Stomach (tissue), 4 donors: ENCODE results near the gene FSD1.

Source experiments
- EP300 ChIP-seq: sonication (generic); formaldehyde crosslinking; IDR thresholded peaks from one replicate; pipeline ENCODE4 v1.6.1; 2017; ENCODE audit warnings: antibody characterized with exemption
- POLR2AphosphoS5 ChIP-seq, 3 donors: sonication (generic); formaldehyde crosslinking; IDR thresholded peaks; one replicate each; pipeline ENCODE4 v1.6.1; 2016; ENCODE audit warnings: antibody characterized with exemption in 3 of 3
- TF ChIP-seq, protein P1 (sequence below), 7 experiments: fragments of 450-650 bp in 4 of 7; fragments of 200-600 bp in 3 of 7; sonication (generic) in 3 of 7; IDR thresholded peaks; one replicate each; pipeline ENCODE4 v1.5.1; 2016 to 2019; ENCODE audit warnings: antibody characterized with exemption in 7 of 7, control low read depth in 2 of 7, mild to moderate bottlenecking in 1 of 7

DNA sequence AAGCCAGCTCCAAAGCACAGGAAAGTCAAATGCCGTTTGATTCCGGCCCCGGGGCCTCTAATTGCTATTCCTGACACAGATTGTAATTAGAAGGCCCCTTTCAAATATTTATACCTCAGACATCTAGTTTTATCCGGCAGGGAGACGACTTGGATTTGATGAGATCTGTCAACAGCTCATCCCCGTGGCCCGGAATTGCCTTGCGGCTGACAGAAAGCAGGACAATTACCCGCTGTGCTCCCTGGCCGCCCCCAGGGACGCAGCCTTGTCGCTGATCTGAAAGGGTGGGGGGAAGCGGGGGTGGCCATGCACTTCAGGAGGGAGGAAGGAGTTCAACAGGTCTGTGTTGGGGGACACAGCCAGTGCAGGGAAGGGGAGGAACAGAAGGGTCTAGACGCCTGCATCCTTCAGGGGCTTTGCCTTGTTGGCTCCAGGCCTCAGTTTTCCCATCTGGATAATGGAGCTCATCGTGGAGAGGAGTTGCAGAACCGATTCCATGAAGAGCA lies 27.2 kb upstream of the FSD1 start:
- TF ChIP-seq POLR2AphosphoS5 (IDR thresholded peaks at IDR 0.05) (no peak), EP300 (no peak)
- TF ChIP-seq, protein P1, sequence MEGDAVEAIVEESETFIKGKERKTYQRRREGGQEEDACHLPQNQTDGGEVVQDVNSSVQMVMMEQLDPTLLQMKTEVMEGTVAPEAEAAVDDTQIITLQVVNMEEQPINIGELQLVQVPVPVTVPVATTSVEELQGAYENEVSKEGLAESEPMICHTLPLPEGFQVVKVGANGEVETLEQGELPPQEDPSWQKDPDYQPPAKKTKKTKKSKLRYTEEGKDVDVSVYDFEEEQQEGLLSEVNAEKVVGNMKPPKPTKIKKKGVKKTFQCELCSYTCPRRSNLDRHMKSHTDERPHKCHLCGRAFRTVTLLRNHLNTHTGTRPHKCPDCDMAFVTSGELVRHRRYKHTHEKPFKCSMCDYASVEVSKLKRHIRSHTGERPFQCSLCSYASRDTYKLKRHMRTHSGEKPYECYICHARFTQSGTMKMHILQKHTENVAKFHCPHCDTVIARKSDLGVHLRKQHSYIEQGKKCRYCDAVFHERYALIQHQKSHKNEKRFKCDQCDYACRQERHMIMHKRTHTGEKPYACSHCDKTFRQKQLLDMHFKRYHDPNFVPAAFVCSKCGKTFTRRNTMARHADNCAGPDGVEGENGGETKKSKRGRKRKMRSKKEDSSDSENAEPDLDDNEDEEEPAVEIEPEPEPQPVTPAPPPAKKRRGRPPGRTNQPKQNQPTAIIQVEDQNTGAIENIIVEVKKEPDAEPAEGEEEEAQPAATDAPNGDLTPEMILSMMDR (IDR thresholded peaks at IDR 0.05) = no peak
